ENCODE data around the gene PLXNA1. TPM values are rescaled to one million over a fixed set of nuclear protein-coding genes. Genes with fewer than 3 reads are reported as not detected.

The PLXNA1 gene
- total RNA-seq, 1 donor from 2014 or later = 34.7 TPM

- Mint-ChIP-seq H3K27ac (no peak overlapping the region), H3K27me3 (ENCODE audit: insufficient read depth, low read depth) (peaks cover 2% of the 10 kb centered on the region), H3K4me3 (no peak overlapping the region), H3K9me3 (no peaks in the 10 kb centered on the region), H3K4me1 (peaks cover 29% of the 10 kb centered on the region), H3K36me3 (no peaks in the 10 kb centered on the region)
- no peaks in the 10 kb centered on the region for H4K20me1 ChIP-seq (ENCODE audit: low read depth)
- H3K27me3 ChIP-seq = no peaks in the 10 kb centered on the region
- H3K36me3 ChIP-seq = no peaks in the 10 kb centered on the region
- DNase-seq (ENCODE audit: low spot score) = no peak
- H3K4me1 ChIP-seq = peaks cover 6% of the 10 kb centered on the region
- no peak overlapping the region for H3K4me3 ChIP-seq
- H3K9me3 ChIP-seq (ENCODE audit: low read depth) = no peaks in the 10 kb centered on the region
- no peak overlapping the region for H3K9ac ChIP-seq
- no peak overlapping the region for H3K27ac ChIP-seq
- H3K4me2 ChIP-seq = no peak overlapping the region
- H2AFZ ChIP-seq (replicated peaks) = no peak overlapping the region
- TF ChIP-seq EZH2 (IDR thresholded peaks at IDR 0.05) = no peak
- TF ChIP-seq EZH2phosphoT487 (IDR thresholded peaks at IDR 0.05) = no peak
- TF ChIP-seq, protein P1, sequence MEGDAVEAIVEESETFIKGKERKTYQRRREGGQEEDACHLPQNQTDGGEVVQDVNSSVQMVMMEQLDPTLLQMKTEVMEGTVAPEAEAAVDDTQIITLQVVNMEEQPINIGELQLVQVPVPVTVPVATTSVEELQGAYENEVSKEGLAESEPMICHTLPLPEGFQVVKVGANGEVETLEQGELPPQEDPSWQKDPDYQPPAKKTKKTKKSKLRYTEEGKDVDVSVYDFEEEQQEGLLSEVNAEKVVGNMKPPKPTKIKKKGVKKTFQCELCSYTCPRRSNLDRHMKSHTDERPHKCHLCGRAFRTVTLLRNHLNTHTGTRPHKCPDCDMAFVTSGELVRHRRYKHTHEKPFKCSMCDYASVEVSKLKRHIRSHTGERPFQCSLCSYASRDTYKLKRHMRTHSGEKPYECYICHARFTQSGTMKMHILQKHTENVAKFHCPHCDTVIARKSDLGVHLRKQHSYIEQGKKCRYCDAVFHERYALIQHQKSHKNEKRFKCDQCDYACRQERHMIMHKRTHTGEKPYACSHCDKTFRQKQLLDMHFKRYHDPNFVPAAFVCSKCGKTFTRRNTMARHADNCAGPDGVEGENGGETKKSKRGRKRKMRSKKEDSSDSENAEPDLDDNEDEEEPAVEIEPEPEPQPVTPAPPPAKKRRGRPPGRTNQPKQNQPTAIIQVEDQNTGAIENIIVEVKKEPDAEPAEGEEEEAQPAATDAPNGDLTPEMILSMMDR (IDR thresholded peaks at IDR 0.05) = no peak
- H3F3A ChIP-seq (ENCODE audit: low read depth) = no peaks in the 10 kb centered on the region
- no peaks in the 10 kb centered on the region for H3K79me2 ChIP-seq (ENCODE audit: low read depth)
Measured at GRCh38 chr3:126939733-126940132, 43.2 kb upstream of the PLXNA1 start.

- Histone ChIP-seq H3K36me3 (no peaks in the 10 kb centered on the region), H3K4me1 (peaks cover 6% of the 10 kb centered on the region), H4K20me1 (ENCODE audit: low read depth) (no peaks in the 10 kb centered on the region), H3K79me2 (ENCODE audit: low read depth) (no peaks in the 10 kb centered on the region), H3F3A (ENCODE audit: low read depth) (no peaks in the 10 kb centered on the region), H3K27me3 (no peaks in the 10 kb centered on the region), H3K4me3 (no peak overlapping the region), H3K9me3 (ENCODE audit: low read depth) (no peaks in the 10 kb centered on the region), H3K9ac (no peak overlapping the region), H3K27ac (no peak overlapping the region), H3K4me2 (no peak overlapping the region), H2AFZ (replicated peaks) (no peak overlapping the region)
- TF ChIP-seq, protein P1 (IDR thresholded peaks at IDR 0.05) = no peak
- TF ChIP-seq EZH2 (IDR thresholded peaks at IDR 0.05) (no peak), EZH2phosphoT487 (IDR thresholded peaks at IDR 0.05) (no peak)
- DNase-seq (ENCODE audit: low spot score) = no peak
- Mint-ChIP-seq H3K4me3 (no peak overlapping the region), H3K4me1 (peaks cover 19% of the 10 kb centered on the region), H3K27ac (no peak overlapping the region), H3K27me3 (ENCODE audit: insufficient read depth, low read depth) (peaks cover 2% of the 10 kb centered on the region), H3K9me3 (no peaks in the 10 kb centered on the region), H3K36me3 (no peaks in the 10 kb centered on the region)
Measured at GRCh38 chr3:126941721-126942270, 41.1 kb upstream of the PLXNA1 start.

DNA sequence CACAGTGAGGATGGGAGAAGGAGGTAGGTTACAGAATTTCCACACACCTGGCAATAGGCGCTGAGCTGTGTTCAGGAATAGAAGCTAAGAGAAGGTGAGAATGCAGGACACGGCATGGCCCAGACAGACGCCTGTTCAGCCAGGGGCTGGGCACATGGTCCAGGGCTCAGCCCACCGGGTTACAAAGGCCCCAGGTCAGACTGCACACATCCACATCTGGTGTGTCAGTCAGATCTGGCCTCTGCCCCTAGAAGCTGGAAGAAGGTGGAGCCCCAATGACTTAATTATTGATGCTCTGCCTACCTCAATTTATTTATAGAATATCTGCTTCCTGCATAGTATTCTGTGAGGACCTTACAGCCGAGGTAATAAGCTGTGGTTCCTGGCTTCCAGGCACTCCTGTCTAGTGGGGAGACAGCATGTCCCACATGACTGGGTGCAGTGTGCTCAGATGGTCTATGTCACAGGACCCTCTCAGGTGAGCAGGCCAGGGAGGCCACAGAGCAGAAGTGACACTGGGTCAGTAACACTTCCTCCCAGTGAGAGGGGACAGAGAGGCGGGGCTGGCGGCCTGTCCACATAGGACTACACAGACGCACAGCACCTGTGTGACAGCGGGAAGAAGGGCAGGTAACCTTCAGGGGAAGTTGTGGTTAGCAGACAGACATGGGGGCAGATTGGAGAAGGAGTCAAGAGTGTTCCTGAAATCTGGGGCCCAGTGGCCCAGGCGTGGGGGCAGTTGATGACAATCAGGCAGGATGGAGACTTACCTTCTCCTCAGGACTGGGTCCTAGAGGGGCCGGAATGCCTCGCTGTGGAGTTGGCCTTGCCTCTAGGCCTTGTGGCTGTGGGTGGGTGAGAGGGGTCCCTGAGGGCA lies 38.6 kb upstream of the PLXNA1 start:
- Histone ChIP-seq H2AFZ (replicated peaks) (no peak overlapping the region), H3K27ac (no peak overlapping the region), H3K27me3 (no peaks in the 10 kb centered on the region), H3K4me3 (no peak overlapping the region), H3K79me2 (ENCODE audit: low read depth) (no peaks in the 10 kb centered on the region), H3F3A (ENCODE audit: low read depth) (no peaks in the 10 kb centered on the region), H3K9ac (no peak overlapping the region), H3K9me3 (ENCODE audit: low read depth) (no peaks in the 10 kb centered on the region), H4K20me1 (ENCODE audit: low read depth) (no peaks in the 10 kb centered on the region), H3K4me2 (no peak overlapping the region), H3K4me1 (no peaks in the 10 kb centered on the region), H3K36me3 (no peaks in the 10 kb centered on the region)
- H3K9me3 Mint-ChIP-seq = no peaks in the 10 kb centered on the region
- TF ChIP-seq EZH2phosphoT487 (IDR thresholded peaks at IDR 0.05) (no peak), EZH2 (IDR thresholded peaks at IDR 0.05) (no peak)
- TF ChIP-seq, protein P1 (IDR thresholded peaks at IDR 0.05) = no peak
- H3K4me3 Mint-ChIP-seq = no peak overlapping the region
- H3K4me1 Mint-ChIP-seq = peaks cover 9% of the 10 kb centered on the region
- H3K27ac Mint-ChIP-seq = peak overlapping the region; percentile 57
- H3K27me3 Mint-ChIP-seq (ENCODE audit: insufficient read depth, low read depth) = peaks cover 3% of the 10 kb centered on the region
- H3K36me3 Mint-ChIP-seq = peaks cover 4% of the 10 kb centered on the region
- DNase-seq (ENCODE audit: low spot score) = no peak

Data from neural progenitor cell (in vitro differentiated cells).